ENCODE results near the gene LAMA2.

DNA sequence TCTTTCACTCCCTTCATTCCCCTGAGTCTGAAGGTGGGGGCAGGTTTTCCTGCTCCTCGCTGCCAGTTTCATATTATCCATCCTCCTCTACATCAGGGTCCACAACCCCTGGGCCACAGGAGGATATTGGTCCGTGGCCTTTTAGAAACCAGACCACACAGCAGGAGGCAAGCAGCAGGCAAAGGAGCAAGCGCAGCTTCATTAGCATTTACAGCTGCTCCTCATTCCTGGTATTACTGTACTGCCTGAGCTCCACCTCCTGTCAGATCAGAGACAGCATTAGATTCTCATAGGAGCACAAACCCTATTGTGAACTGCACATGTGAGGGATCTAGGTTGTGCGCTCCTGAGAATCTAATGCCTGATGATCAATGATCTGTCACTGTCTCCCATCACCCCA, 446.7 kb downstream of the LAMA2 start:
- TF ChIP-seq, protein P1, sequence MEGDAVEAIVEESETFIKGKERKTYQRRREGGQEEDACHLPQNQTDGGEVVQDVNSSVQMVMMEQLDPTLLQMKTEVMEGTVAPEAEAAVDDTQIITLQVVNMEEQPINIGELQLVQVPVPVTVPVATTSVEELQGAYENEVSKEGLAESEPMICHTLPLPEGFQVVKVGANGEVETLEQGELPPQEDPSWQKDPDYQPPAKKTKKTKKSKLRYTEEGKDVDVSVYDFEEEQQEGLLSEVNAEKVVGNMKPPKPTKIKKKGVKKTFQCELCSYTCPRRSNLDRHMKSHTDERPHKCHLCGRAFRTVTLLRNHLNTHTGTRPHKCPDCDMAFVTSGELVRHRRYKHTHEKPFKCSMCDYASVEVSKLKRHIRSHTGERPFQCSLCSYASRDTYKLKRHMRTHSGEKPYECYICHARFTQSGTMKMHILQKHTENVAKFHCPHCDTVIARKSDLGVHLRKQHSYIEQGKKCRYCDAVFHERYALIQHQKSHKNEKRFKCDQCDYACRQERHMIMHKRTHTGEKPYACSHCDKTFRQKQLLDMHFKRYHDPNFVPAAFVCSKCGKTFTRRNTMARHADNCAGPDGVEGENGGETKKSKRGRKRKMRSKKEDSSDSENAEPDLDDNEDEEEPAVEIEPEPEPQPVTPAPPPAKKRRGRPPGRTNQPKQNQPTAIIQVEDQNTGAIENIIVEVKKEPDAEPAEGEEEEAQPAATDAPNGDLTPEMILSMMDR (IDR thresholded peaks at IDR 0.05; ENCODE audit: insufficient read depth, low read depth, low read length) = no peak
- no peak for TF ChIP-seq EZH2 (IDR thresholded peaks at IDR 0.05; ENCODE audit: insufficient read depth, low read length)
